K562 (cell line): Measurements from ENCODE around the gene LAMA4. TPM values are rescaled to one million over a fixed set of nuclear protein-coding genes. Genes with fewer than 3 reads are reported as not detected.
A peak's percentile ranks its signal among the peaks of the same experiment; 100 is the strongest.

Experiments used
- ATAC-seq: fragments of 200-7000 bp; cut with Tn5 transposase; 3 replicates; pipeline ENCODE4 v1.9.1; 2020; ENCODE audit warnings: moderate library complexity
- BruUV-seq: library from RNA; stranded (reverse); fragments of 400-500 nt; replicated peaks from 2 replicates; lab custom pipeline; 2021; lab: Mats Ljungman, UMichigan
- CTCF ChIA-PET: fragments of 300-600 bp; formaldehyde crosslinking; extraction: SDS; loops from one replicate; lab custom pipeline; 2021; ENCODE audit warnings: low intra/inter-chr PET ratio; lab: Yijun Ruan, JAX
- POLR2A ChIA-PET: fragments of 300-600, 350-650 bp; sonication (Branson Sonifier 250); formaldehyde crosslinking; extraction: SDS; loops from one replicate; lab custom pipeline; 2021; ENCODE audit warnings: antibody characterized with exemption, inconsistent platforms; lab: Yijun Ruan, JAX
- DNase-seq, 4 experiments: peaks; one replicate each; pipeline versions ENCODE4 v3.0.0 to v3.0.0-alpha.2; 2011 to 2018; ENCODE audit warnings: low spot score in 3 of 4, mixed read lengths in 3 of 4; ENCODE audit errors: extremely low read depth in 1 of 4
- FAIRE-seq: peaks from 2 replicates; lab custom pipeline; 2011; peaks lifted over from hg19 to GRCh38; lab: Jason Lieb, UNC
- H2AFZ ChIP-seq: 2 replicates; pipeline ENCODE4 v1.6.0; 2011; ENCODE audit warnings: low read depth, low read length, control low read depth, inconsistent platforms
- H3K27ac ChIP-seq: fragments of 200-600 bp; 3 replicates; pipeline ENCODE4 v1.8.0; 2011; ENCODE audit warnings: low read depth, mild to moderate bottlenecking, control low read depth, inconsistent platforms, low read length, moderate library complexity, mixed read lengths; ENCODE audit errors: extremely low read depth
- H3K27me3 ChIP-seq, 2 experiments: fragments of 300-600 bp in 1 of 2; 2 replicates in 1 of 2; 3 replicates in 1 of 2; pipeline versions ENCODE4 v1.6.0 to v1.8.0; 2011; ENCODE audit warnings: inconsistent platforms in 2 of 2, low read length in 2 of 2, mild to moderate bottlenecking in 1 of 2, mixed read lengths in 1 of 2, moderate library complexity in 1 of 2; ENCODE audit not compliant: control insufficient read depth in 2 of 2, insufficient read depth in 2 of 2
- H3K36me3 ChIP-seq: fragments of 300-600 bp; 3 replicates; pipeline ENCODE4 v1.8.0; 2011; ENCODE audit warnings: mild to moderate bottlenecking, low read length, inconsistent platforms; ENCODE audit not compliant: control insufficient read depth, insufficient read depth
- H3K4me1 ChIP-seq, 2 experiments: fragments of 200-600 bp in 1 of 2; replicated peaks in 1 of 2; 2 replicates in 1 of 2; 3 replicates in 1 of 2; pipeline versions ENCODE4 v1.5.1 to v1.8.0; 2011; ENCODE audit warnings: inconsistent platforms in 2 of 2, low read length in 2 of 2, mild to moderate bottlenecking in 1 of 2, mixed read lengths in 1 of 2, moderate library complexity in 1 of 2; ENCODE audit not compliant: control insufficient read depth in 2 of 2, insufficient read depth in 2 of 2
- H3K4me2 ChIP-seq: 2 replicates; pipeline ENCODE4 v1.6.1; 2011; ENCODE audit warnings: low read length, control low read depth, inconsistent platforms, mixed read lengths; ENCODE audit not compliant: insufficient read depth
- H3K4me3 ChIP-seq: fragments of 200-600 bp; sonication (generic), shearing (Covaris generic); 2 replicates; pipeline ENCODE4 v1.5.1; 2016; ENCODE audit warnings: control low read depth, inconsistent platforms
- H3K79me2 ChIP-seq: fragments of 200-600 bp; 3 replicates; pipeline ENCODE4 v1.8.0; 2011; ENCODE audit warnings: low read length, inconsistent platforms; ENCODE audit not compliant: control insufficient read depth, insufficient read depth
- H3K9ac ChIP-seq, 2 experiments: 2 replicates each; pipeline versions ENCODE4 v1.6.0 to v1.6.1; 2011; ENCODE audit warnings: low read depth in 2 of 2, low read length in 2 of 2, control low read depth in 1 of 2, inconsistent platforms in 1 of 2, mild to moderate bottlenecking in 1 of 2, mixed read lengths in 1 of 2; ENCODE audit not compliant: insufficient read depth in 1 of 2
- H3K9me1 ChIP-seq: one replicate; pipeline ENCODE4 v1.6.0; 2011; ENCODE audit warnings: inconsistent platforms, mild to moderate bottlenecking, low read length, moderate library complexity; ENCODE audit not compliant: control insufficient read depth, insufficient read depth
- H3K9me3 ChIP-seq: replicated peaks from 2 replicates; pipeline ENCODE4 v1.5.1; 2011; ENCODE audit warnings: low read depth, low read length, inconsistent platforms; ENCODE audit not compliant: control insufficient read depth, insufficient read depth
- H4K20me1 ChIP-seq: replicated peaks from 2 replicates; pipeline ENCODE4 v1.6.1; 2011; ENCODE audit warnings: low read length, inconsistent platforms, mixed read lengths; ENCODE audit not compliant: control insufficient read depth, insufficient read depth
- ATF1 ChIP-seq, 2 experiments: fragments of 450-650 bp in 1 of 2; IDR thresholded peaks; 2 replicates each; pipeline ENCODE4 v1.6.1; 2016; ENCODE audit warnings: missing compliant biosample characterization in 1 of 2, missing genetic modification characterization in 1 of 2
- HEY1 ChIP-seq: fragments of 250-450 bp; sonication (Bioruptor Pico); IDR thresholded peaks from 2 replicates; pipeline ENCODE4 v1.5.0; 2020; ENCODE audit warnings: mild to moderate bottlenecking, moderate library complexity, borderline replicate concordance
- ILF3 ChIP-seq: fragments of 450-650 bp; IDR thresholded peaks from 2 replicates; pipeline ENCODE4 v1.6.1; 2018; ENCODE audit warnings: antibody characterized with exemption, mild to moderate bottlenecking, moderate library complexity, borderline replicate concordance
- PTTG1 ChIP-seq: fragments of 450-650 bp; IDR thresholded peaks from 2 replicates; pipeline ENCODE4 v1.6.1; 2016; ENCODE audit warnings: low read depth, mild to moderate bottlenecking, missing genetic modification characterization, missing compliant biosample characterization
- ZBTB11 ChIP-seq, 3 experiments: fragments of 200-800 bp in 1 of 3; fragments of 250-450 bp in 1 of 3; fragments of 450-650 bp in 1 of 3; sonication (Bioruptor Pico) in 1 of 3; sonication (Bioruptor generic) in 1 of 3; formaldehyde crosslinking in 1 of 3; IDR thresholded peaks; 2 replicates each; pipeline versions ENCODE4 v1.6.1 to v1.8.0; 2016 to 2022; ENCODE audit warnings: mild to moderate bottlenecking in 2 of 3, missing genetic modification characterization in 2 of 3, missing compliant biosample characterization in 1 of 3, moderate library complexity in 1 of 3
- WGBS: fragments of 100-300 bp; shearing (Covaris generic); methylation state at CpG from one replicate; pipeline ENCODE4 v1.1.6; 2016; ENCODE audit warnings: low coverage, mixed read lengths; ENCODE audit not compliant: insufficient coverage; ENCODE audit errors: missing lambda C conversion rate; 5-methylcytosine and 5-hydroxymethylcytosine counted together
- in situ Hi-C: fragments of 300-500 bp; cut with MboI; formaldehyde crosslinking; loops from 4 replicates; pipeline ENCODE4 v1.15.0; 2018; ENCODE audit warnings: inconsistent platforms, mixed read lengths
- intact Hi-C: fragments of 100-400 bp; cut with micrococcal nuclease; formaldehyde crosslinking; loops from 2 replicates; pipeline ENCODE4 v1.14.2; 2022
- polyA plus RNA-seq, 8 experiments: library from polyadenylated mRNA; depleted of rRNA in 4 of 8; stranded (reverse) in 5 of 8; unstranded in 3 of 8; fragments of >200 nt; fragmentation: Nextera tagmentation in 2 of 8; fragmentation: Illumina TruSeq in 1 of 8; extraction: Ambion mirVana in 2 of 8; extraction: Trizol in 1 of 8; gene quantifications; 2 replicates each; pipeline versions ENCODE4 v1.2.1 to v1.2.3, GENCODE V29; 2011 to 2014; ENCODE audit warnings: inconsistent platforms in 1 of 8, missing spikeins in 1 of 8
- total RNA-seq, 7 experiments: library from RNA; depleted of rRNA in 6 of 7; stranded (reverse); fragments of >200 nt in 6 of 7; fragmentation: Illumina TruSeq in 2 of 7; extraction: Trizol in 2 of 7; gene quantifications; 2 replicates each; pipeline versions ENCODE4 v1.2.1 to v1.2.3, GENCODE V29; 2011 to 2021; ENCODE audit warnings: low replicate concordance in 1 of 7
- TF ChIP-seq, protein P1 (sequence below), 2 experiments: fragments of 250-450 bp in 1 of 2; fragments of 450-650 bp in 1 of 2; sonication (Bioruptor Pico) in 1 of 2; IDR thresholded peaks; 2 replicates each; pipeline versions ENCODE4 v1.6.1 to v1.8.0; 2016 to 2021; ENCODE audit warnings: mild to moderate bottlenecking in 2 of 2, moderate library complexity in 2 of 2, missing compliant biosample characterization in 1 of 2, missing genetic modification characterization in 1 of 2
- TF ChIP-seq, protein P2 (sequence below): sonication (generic); formaldehyde crosslinking; IDR thresholded peaks from 2 replicates; pipeline ENCODE4 v1.8.0; 2022; ENCODE audit warnings: mild to moderate bottlenecking, missing genetic modification reagents
- TF ChIP-seq, protein P3 (sequence below): sonication (generic); formaldehyde crosslinking; IDR thresholded peaks from 2 replicates; pipeline ENCODE4 v1.8.0; 2022; ENCODE audit warnings: mild to moderate bottlenecking, low read depth, missing genetic modification reagents
- TF ChIP-seq, protein P4 (sequence below): fragments of 200-800 bp; sonication (Bioruptor generic); IDR thresholded peaks from 2 replicates; pipeline ENCODE4 v1.6.1; 2017; ENCODE audit warnings: missing genetic modification characterization, missing compliant biosample characterization

Gene LAMA4
- total and polyA plus RNA-seq, 9 of the 15 experiments (the other 6 are each of a cell fraction or from before 2014, with no cell fraction given): 0.05 to 2.9 (median 0.51) TPM

- Histone ChIP-seq H3K9me1 (no peaks in the 10 kb centered on the region), H3K4me2 (no peak overlapping the region), H4K20me1 (no peaks in the 10 kb centered on the region), H3K79me2 (no peaks in the 10 kb centered on the region), H3K4me3 (no peak overlapping the region), H3K9ac (no peak overlapping the region), H2AFZ (peak overlapping the region; percentile 63), H3K27ac (no peak overlapping the region), H3K4me1 (no peaks in the 10 kb centered on the region), H3K27me3 (no peaks in the 10 kb centered on the region), H3K9me3 (no peaks in the 10 kb centered on the region), H3K36me3 (no peaks in the 10 kb centered on the region)
- no TSS peak for BruUV-seq
- ATAC-seq (peak; percentile 31; the same call in 2 of the 3 replicates), FAIRE-seq (no peak), DNase-seq (no peak)
- CTCF ChIA-PET: no interaction called here
- POLR2A ChIA-PET: no interaction called here
- in situ Hi-C loops (no loop called here), intact Hi-C loops (no loop called here)
- WGBS: 10% methylated on average over 3 of the region's 3 CpGs
- TF ChIP-seq, protein P1, sequence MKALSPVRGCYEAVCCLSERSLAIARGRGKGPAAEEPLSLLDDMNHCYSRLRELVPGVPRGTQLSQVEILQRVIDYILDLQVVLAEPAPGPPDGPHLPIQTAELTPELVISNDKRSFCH (CRISPR knock-in tag; IDR thresholded peaks at IDR 0.05): no peak
- TF ChIP-seq, protein P1 (tag; IDR thresholded peaks at IDR 0.05): no peak
- TF ChIP-seq, protein P2, sequence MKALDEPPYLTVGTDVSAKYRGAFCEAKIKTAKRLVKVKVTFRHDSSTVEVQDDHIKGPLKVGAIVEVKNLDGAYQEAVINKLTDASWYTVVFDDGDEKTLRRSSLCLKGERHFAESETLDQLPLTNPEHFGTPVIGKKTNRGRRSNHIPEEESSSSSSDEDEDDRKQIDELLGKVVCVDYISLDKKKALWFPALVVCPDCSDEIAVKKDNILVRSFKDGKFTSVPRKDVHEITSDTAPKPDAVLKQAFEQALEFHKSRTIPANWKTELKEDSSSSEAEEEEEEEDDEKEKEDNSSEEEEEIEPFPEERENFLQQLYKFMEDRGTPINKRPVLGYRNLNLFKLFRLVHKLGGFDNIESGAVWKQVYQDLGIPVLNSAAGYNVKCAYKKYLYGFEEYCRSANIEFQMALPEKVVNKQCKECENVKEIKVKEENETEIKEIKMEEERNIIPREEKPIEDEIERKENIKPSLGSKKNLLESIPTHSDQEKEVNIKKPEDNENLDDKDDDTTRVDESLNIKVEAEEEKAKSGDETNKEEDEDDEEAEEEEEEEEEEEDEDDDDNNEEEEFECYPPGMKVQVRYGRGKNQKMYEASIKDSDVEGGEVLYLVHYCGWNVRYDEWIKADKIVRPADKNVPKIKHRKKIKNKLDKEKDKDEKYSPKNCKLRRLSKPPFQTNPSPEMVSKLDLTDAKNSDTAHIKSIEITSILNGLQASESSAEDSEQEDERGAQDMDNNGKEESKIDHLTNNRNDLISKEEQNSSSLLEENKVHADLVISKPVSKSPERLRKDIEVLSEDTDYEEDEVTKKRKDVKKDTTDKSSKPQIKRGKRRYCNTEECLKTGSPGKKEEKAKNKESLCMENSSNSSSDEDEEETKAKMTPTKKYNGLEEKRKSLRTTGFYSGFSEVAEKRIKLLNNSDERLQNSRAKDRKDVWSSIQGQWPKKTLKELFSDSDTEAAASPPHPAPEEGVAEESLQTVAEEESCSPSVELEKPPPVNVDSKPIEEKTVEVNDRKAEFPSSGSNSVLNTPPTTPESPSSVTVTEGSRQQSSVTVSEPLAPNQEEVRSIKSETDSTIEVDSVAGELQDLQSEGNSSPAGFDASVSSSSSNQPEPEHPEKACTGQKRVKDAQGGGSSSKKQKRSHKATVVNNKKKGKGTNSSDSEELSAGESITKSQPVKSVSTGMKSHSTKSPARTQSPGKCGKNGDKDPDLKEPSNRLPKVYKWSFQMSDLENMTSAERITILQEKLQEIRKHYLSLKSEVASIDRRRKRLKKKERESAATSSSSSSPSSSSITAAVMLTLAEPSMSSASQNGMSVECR (CRISPR knock-in tag): no peak
- TF ChIP-seq ATF1 (CRISPR knock-in tag; IDR thresholded peaks at IDR 0.05) (no peak), ATF1 (tag; IDR thresholded peaks at IDR 0.05) (no peak), ZBTB11 (CRISPR knock-in tag; IDR thresholded peaks at IDR 0.05) (no peak), ILF3 (no peak), HEY1 (CRISPR knock-in tag) (no peak), PTTG1 (no peak)
- TF ChIP-seq, protein P3, sequence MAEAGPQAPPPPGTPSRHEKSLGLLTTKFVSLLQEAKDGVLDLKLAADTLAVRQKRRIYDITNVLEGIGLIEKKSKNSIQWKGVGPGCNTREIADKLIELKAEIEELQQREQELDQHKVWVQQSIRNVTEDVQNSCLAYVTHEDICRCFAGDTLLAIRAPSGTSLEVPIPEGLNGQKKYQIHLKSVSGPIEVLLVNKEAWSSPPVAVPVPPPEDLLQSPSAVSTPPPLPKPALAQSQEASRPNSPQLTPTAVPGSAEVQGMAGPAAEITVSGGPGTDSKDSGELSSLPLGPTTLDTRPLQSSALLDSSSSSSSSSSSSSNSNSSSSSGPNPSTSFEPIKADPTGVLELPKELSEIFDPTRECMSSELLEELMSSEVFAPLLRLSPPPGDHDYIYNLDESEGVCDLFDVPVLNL (CRISPR knock-in tag): no peak
- TF ChIP-seq, protein P4, sequence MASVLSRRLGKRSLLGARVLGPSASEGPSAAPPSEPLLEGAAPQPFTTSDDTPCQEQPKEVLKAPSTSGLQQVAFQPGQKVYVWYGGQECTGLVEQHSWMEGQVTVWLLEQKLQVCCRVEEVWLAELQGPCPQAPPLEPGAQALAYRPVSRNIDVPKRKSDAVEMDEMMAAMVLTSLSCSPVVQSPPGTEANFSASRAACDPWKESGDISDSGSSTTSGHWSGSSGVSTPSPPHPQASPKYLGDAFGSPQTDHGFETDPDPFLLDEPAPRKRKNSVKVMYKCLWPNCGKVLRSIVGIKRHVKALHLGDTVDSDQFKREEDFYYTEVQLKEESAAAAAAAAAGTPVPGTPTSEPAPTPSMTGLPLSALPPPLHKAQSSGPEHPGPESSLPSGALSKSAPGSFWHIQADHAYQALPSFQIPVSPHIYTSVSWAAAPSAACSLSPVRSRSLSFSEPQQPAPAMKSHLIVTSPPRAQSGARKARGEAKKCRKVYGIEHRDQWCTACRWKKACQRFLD (CRISPR knock-in tag): no peak
Observed at GRCh38 chr6:112155886-112156285, 98.5 kb downstream of the LAMA4 start.
